ENCODE measurements around the gene TREM1. TPM values are rescaled to one million over a fixed set of nuclear protein-coding genes. Genes with fewer than 3 reads are reported as not detected.

Gene TREM1
- total and polyA plus RNA-seq, 4 donors: 0.09 to 1.3 (median 0.38) TPM

GRCh38 chr6:41274256-41274655, 12.2 kb downstream of the TREM1 start:
- DNase-seq (ENCODE audit: low spot score): no peak
- WGBS: 89% methylated on average over 2 of the region's 2 CpGs
- no peak overlapping the region for H3K27ac ChIP-seq (ENCODE audit: low read depth in 1 of 2, low read length in 2 of 2)
- H3K9ac ChIP-seq (ENCODE audit: low read depth in 1 of 2, low read length in 2 of 2): no peak overlapping the region
- TF ChIP-seq EGR1 (IDR thresholded peaks at IDR 0.05; ENCODE audit: low read depth in 2 of 2): no peak
- TF ChIP-seq JUND (IDR thresholded peaks at IDR 0.05): no peak
- no peak for TF ChIP-seq RAD21 (IDR thresholded peaks at IDR 0.05)
- TF ChIP-seq FOXA1 (IDR thresholded peaks at IDR 0.05): no peak
- no peak for TF ChIP-seq YY1 (IDR thresholded peaks at IDR 0.05)
- no peak for TF ChIP-seq MAX (IDR thresholded peaks at IDR 0.05)
- no peak for TF ChIP-seq HNF4A (conservative IDR thresholded peaks at IDR 0.05)
- TF ChIP-seq, protein P1, sequence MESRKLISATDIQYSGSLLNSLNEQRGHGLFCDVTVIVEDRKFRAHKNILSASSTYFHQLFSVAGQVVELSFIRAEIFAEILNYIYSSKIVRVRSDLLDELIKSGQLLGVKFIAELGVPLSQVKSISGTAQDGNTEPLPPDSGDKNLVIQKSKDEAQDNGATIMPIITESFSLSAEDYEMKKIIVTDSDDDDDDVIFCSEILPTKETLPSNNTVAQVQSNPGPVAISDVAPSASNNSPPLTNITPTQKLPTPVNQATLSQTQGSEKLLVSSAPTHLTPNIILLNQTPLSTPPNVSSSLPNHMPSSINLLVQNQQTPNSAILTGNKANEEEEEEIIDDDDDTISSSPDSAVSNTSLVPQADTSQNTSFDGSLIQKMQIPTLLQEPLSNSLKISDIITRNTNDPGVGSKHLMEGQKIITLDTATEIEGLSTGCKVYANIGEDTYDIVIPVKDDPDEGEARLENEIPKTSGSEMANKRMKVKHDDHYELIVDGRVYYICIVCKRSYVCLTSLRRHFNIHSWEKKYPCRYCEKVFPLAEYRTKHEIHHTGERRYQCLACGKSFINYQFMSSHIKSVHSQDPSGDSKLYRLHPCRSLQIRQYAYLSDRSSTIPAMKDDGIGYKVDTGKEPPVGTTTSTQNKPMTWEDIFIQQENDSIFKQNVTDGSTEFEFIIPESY (IDR thresholded peaks at IDR 0.05): no peak
- TF ChIP-seq, protein P2, sequence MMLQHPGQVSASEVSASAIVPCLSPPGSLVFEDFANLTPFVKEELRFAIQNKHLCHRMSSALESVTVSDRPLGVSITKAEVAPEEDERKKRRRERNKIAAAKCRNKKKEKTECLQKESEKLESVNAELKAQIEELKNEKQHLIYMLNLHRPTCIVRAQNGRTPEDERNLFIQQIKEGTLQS (IDR thresholded peaks at IDR 0.05): no peak
- no peak for TF ChIP-seq TAF1 (conservative IDR thresholded peaks at IDR 0.05)
- TF ChIP-seq SP1 (IDR thresholded peaks at IDR 0.05): no peak
- TF ChIP-seq FOXA2 (IDR thresholded peaks at IDR 0.05): no peak
- no peak overlapping the region for H3K4me3 ChIP-seq (ENCODE audit: low read depth in 1 of 3, low read length in 3 of 3)
- H3K4me1 ChIP-seq (ENCODE audit: control insufficient read depth in 4 of 4, insufficient read depth in 4 of 4, low read length in 3 of 4): peaks cover 0 to 4% (median 0%) of the 10 kb centered on the region in 4 donors
- no peaks in the 10 kb centered on the region for H3K36me3 ChIP-seq (ENCODE audit: control insufficient read depth in 4 of 4, insufficient read depth in 3 of 4, low read depth in 1 of 4, low read length in 3 of 4)
- H3K27me3 ChIP-seq (ENCODE audit: control insufficient read depth in 4 of 4, insufficient read depth in 4 of 4, low read length in 3 of 4): no peaks in the 10 kb centered on the region
- H3K9me3 ChIP-seq (ENCODE audit: control insufficient read depth in 4 of 4, low read length in 3 of 4): no peaks in the 10 kb centered on the region

GRCh38 chr6:41273714-41274113, 12.8 kb downstream of the TREM1 start:
- Histone ChIP-seq H3K9ac (ENCODE audit: low read depth in 1 of 2, low read length in 2 of 2) (no peak overlapping the region), H3K27me3 (ENCODE audit: control insufficient read depth in 4 of 4, insufficient read depth in 4 of 4, low read length in 3 of 4) (no peaks in the 10 kb centered on the region), H3K4me1 (ENCODE audit: control insufficient read depth in 4 of 4, insufficient read depth in 4 of 4, low read length in 3 of 4) (peaks cover 0 to 2% (median 0%) of the 10 kb centered on the region in 4 donors), H3K36me3 (ENCODE audit: control insufficient read depth in 4 of 4, insufficient read depth in 3 of 4, low read depth in 1 of 4, low read length in 3 of 4) (no peaks in the 10 kb centered on the region), H3K27ac (ENCODE audit: low read depth in 1 of 2, low read length in 2 of 2) (no peak overlapping the region), H3K4me3 (ENCODE audit: low read depth in 1 of 3, low read length in 3 of 3) (no peak overlapping the region), H3K9me3 (ENCODE audit: control insufficient read depth in 4 of 4, low read length in 3 of 4) (no peaks in the 10 kb centered on the region)
- WGBS: 80% methylated on average over 5 of the region's 5 CpGs
- TF ChIP-seq GABPA (IDR thresholded peaks at IDR 0.05 in 1 of 2, conservative IDR thresholded peaks at IDR 0.05 in 1 of 2) (no peak), EGR1 (IDR thresholded peaks at IDR 0.05; ENCODE audit: low read depth in 2 of 2) (no peak), SP1 (IDR thresholded peaks at IDR 0.05) (no peak), CTCF (IDR thresholded peaks at IDR 0.05; ENCODE audit: low read depth, low read length, missing input control) (no peak), NR2F2 (IDR thresholded peaks at IDR 0.05) (no peak), RAD21 (IDR thresholded peaks at IDR 0.05) (no peak)
- no peak for DNase-seq (ENCODE audit: low spot score)

Measured in liver (tissue), 9 donors.